DOHH2 (cell line): ENCODE results near the gene ANO9.

Experiments used
- H3F3A ChIP-seq: fragments of 200-600 bp; sonication (generic), shearing (Covaris generic); 2 replicates; pipeline ENCODE4 v1.6.0; 2016; ENCODE audit warnings: antibody characterized with exemption, mild to moderate bottlenecking; ENCODE audit not compliant: control insufficient read depth, insufficient read depth
- H3K27ac ChIP-seq: fragments of 200-600 bp; sonication (generic); 2 replicates; pipeline ENCODE4 v1.5.1; 2014; ENCODE audit warnings: low read depth, mild to moderate bottlenecking, low read length, moderate library complexity
- H3K27me3 ChIP-seq: fragments of 200-600 bp; sonication (generic); 2 replicates; pipeline ENCODE4 v1.6.1; 2014; ENCODE audit warnings: mild to moderate bottlenecking, low read length, mixed read lengths; ENCODE audit not compliant: control insufficient read depth
- H3K36me3 ChIP-seq: fragments of 200-600 bp; sonication (generic); 2 replicates; pipeline ENCODE4 v1.6.1; 2014; ENCODE audit warnings: mild to moderate bottlenecking, low read length, moderate library complexity, mixed read lengths; ENCODE audit not compliant: control insufficient read depth
- H3K4me1 ChIP-seq: fragments of 200-600 bp; sonication (generic); 2 replicates; pipeline ENCODE4 v1.6.1; 2014; ENCODE audit warnings: mild to moderate bottlenecking, low read length, mixed read lengths; ENCODE audit not compliant: control insufficient read depth
- H3K4me2 ChIP-seq: fragments of 200-600 bp; sonication (generic); 2 replicates; pipeline ENCODE4 v1.6.0; 2014; ENCODE audit warnings: mild to moderate bottlenecking, low read length, moderate library complexity
- H3K4me3 ChIP-seq: fragments of 200-600 bp; sonication (generic); 2 replicates; pipeline ENCODE4 v1.5.1; 2014; ENCODE audit warnings: mild to moderate bottlenecking, low read length, mixed read lengths
- H3K79me2 ChIP-seq: fragments of 200-600 bp; sonication (generic); 2 replicates; pipeline ENCODE4 v1.6.1; 2014; ENCODE audit warnings: mild to moderate bottlenecking, low read length, mixed read lengths; ENCODE audit not compliant: control insufficient read depth
- H3K9me2 ChIP-seq: fragments of 200-600 bp; sonication (generic); replicated peaks from 2 replicates; pipeline ENCODE4 v1.6.1; 2014; ENCODE audit warnings: mild to moderate bottlenecking, low read length, mixed read lengths; ENCODE audit not compliant: control insufficient read depth
- H3K9me3 ChIP-seq: fragments of 200-600 bp; sonication (generic); 2 replicates; pipeline ENCODE4 v1.6.1; 2014; ENCODE audit warnings: antibody characterized with exemption, low read length, mixed read lengths; ENCODE audit not compliant: control insufficient read depth, insufficient read depth
- H4K20me1 ChIP-seq: fragments of 200-600 bp; sonication (generic); 2 replicates; pipeline ENCODE4 v1.6.0; 2014; ENCODE audit warnings: low read depth, mild to moderate bottlenecking, antibody characterized with exemption, low read length, moderate library complexity; ENCODE audit not compliant: control insufficient read depth, insufficient read depth
- CTCF ChIP-seq: fragments of 200-600 bp; sonication (generic); IDR thresholded peaks from one replicate; pipeline ENCODE4 v1.5.1; 2014; ENCODE audit warnings: antibody characterized with exemption, mild to moderate bottlenecking, low read depth, low read length; ENCODE audit not compliant: poor library complexity, severe bottlenecking
- EZH2phosphoT487 ChIP-seq: fragments of 200-600 bp; sonication (generic); IDR thresholded peaks from 2 replicates; pipeline ENCODE4 v1.6.1; 2017; ENCODE audit warnings: borderline replicate concordance, mild to moderate bottlenecking, antibody characterized with exemption, low read length, moderate library complexity, mixed read lengths

The ANO9 gene

GRCh38 chr11:464316-464715, 22.5 kb upstream of the ANO9 start:
- no peak overlapping the region for H3K4me3 ChIP-seq
- TF ChIP-seq EZH2phosphoT487 (no peak), CTCF (no peak)
- H4K20me1 ChIP-seq, result no peaks in the 10 kb centered on the region
- H3K79me2 ChIP-seq, result no peaks in the 10 kb centered on the region; the same call in 1 of the 2 replicates
- H3K4me2 ChIP-seq, result no peak overlapping the region
- H3K9me3 ChIP-seq, result no peaks in the 10 kb centered on the region
- no peaks in the 10 kb centered on the region for H3K9me2 ChIP-seq
- H3K27me3 ChIP-seq, result no peaks in the 10 kb centered on the region
- H3F3A ChIP-seq, result no peaks in the 10 kb centered on the region
- H3K27ac ChIP-seq, result no peak overlapping the region
- peaks cover 24% of the 10 kb centered on the region for H3K36me3 ChIP-seq
- H3K4me1 ChIP-seq, result no peaks in the 10 kb centered on the region

GRCh38 chr11:462107-462890, 20.5 kb upstream of the ANO9 start:
- no peak overlapping the region for H3K4me3 ChIP-seq

GRCh38 chr11:461626-462025, 19.8 kb upstream of the ANO9 start:
- peaks cover 5% of the 10 kb centered on the region for H3K4me1 ChIP-seq
- no peaks in the 10 kb centered on the region for H3F3A ChIP-seq
- no peak for TF ChIP-seq EZH2phosphoT487
- no peak for TF ChIP-seq CTCF

More at GRCh38 chr11:462107-462890, 20.5 kb upstream of the ANO9 start:
- Histone ChIP-seq H3K27me3 (no peaks in the 10 kb centered on the region), H4K20me1 (no peaks in the 10 kb centered on the region), H3K27ac (no peak overlapping the region), H3K9me3 (no peaks in the 10 kb centered on the region), H3K9me2 (no peaks in the 10 kb centered on the region), H3K4me2 (no peak overlapping the region), H3K79me2 (peaks cover 10% of the 10 kb centered on the region), H3K36me3 (peaks cover 26% of the 10 kb centered on the region), H3K4me1 (no peaks in the 10 kb centered on the region; the same call in 1 of the 2 replicates), H3F3A (no peaks in the 10 kb centered on the region)
- TF ChIP-seq CTCF (no peak), EZH2phosphoT487 (no peak)

More at GRCh38 chr11:461626-462025, 19.8 kb upstream of the ANO9 start:
- peaks cover 33% of the 10 kb centered on the region for H3K36me3 ChIP-seq
- H3K27ac ChIP-seq, result no peak overlapping the region
- no peak overlapping the region for H3K4me3 ChIP-seq
- no peaks in the 10 kb centered on the region for H3K9me2 ChIP-seq
- H4K20me1 ChIP-seq, result no peaks in the 10 kb centered on the region
- H3K79me2 ChIP-seq, result peaks cover 17% of the 10 kb centered on the region
- no peaks in the 10 kb centered on the region for H3K27me3 ChIP-seq
- H3K4me2 ChIP-seq, result no peak overlapping the region
- H3K9me3 ChIP-seq, result no peaks in the 10 kb centered on the region
